HepG2 (cell line): ENCODE results near the gene FAM89B. TPM values are rescaled to one million over a fixed set of nuclear protein-coding genes. Genes with fewer than 3 reads are reported as not detected.

Source experiments
- CAMTA2 ChIP-seq: sonication (generic); formaldehyde crosslinking; IDR thresholded peaks from 2 replicates; pipeline ENCODE4 v1.4.0; 2020; ENCODE audit warnings: mild to moderate bottlenecking, missing genetic modification reagents, borderline replicate concordance
- CCAR2 ChIP-seq: fragments of 200-400 bp; formaldehyde crosslinking; optimal IDR thresholded peaks from 2 replicates; pipeline ENCODE3; 2018; ENCODE audit warnings: low read depth, mild to moderate bottlenecking, low read length, moderate library complexity
- CTCF ChIP-seq: sonication (generic); formaldehyde crosslinking; IDR thresholded peaks from 2 replicates; pipeline ENCODE4 v1.5.0; 2020; ENCODE audit warnings: mild to moderate bottlenecking, missing genetic modification reagents, moderate library complexity
- FOXJ3 ChIP-seq: sonication (generic); formaldehyde crosslinking; IDR thresholded peaks from 2 replicates; pipeline ENCODE4 v1.4.0; 2020; ENCODE audit warnings: missing genetic modification reagents, mild to moderate bottlenecking, borderline replicate concordance
- HNF1B ChIP-seq: sonication (generic); formaldehyde crosslinking; IDR thresholded peaks from 2 replicates; pipeline ENCODE4 v1.5.1; 2020; ENCODE audit warnings: mild to moderate bottlenecking, moderate library complexity, missing genetic modification reagents
- IKZF1 ChIP-seq: fragments of 450-650 bp; IDR thresholded peaks from 2 replicates; pipeline ENCODE4 v1.7.1; 2016
- POLR2AphosphoS5 ChIP-seq: IDR thresholded peaks from 2 replicates; pipeline ENCODE4 v1.6.1; 2012; ENCODE audit warnings: low read depth, low read length
- ZFP1 ChIP-seq: IDR thresholded peaks from 2 replicates; pipeline ENCODE4 v1.6.1; 2016
- ZHX2 ChIP-seq, 2 experiments: sonication (generic) in 1 of 2; formaldehyde crosslinking in 1 of 2; IDR thresholded peaks; 2 replicates each; pipeline versions ENCODE4 v1.6.1 to v1.9.0; 2014 to 2022; ENCODE audit warnings: antibody characterized with exemption in 1 of 2, borderline replicate concordance in 1 of 2, inconsistent platforms in 1 of 2, low read depth in 1 of 2, missing genetic modification reagents in 1 of 2
- ZUFSP ChIP-seq: sonication (generic); formaldehyde crosslinking; IDR thresholded peaks from 2 replicates; pipeline ENCODE4 v1.9.0; 2021; ENCODE audit warnings: missing genetic modification reagents, mild to moderate bottlenecking, borderline replicate concordance
- ZXDC ChIP-seq: sonication (generic); formaldehyde crosslinking; IDR thresholded peaks from 2 replicates; pipeline ENCODE4 v1.5.0; 2020; ENCODE audit warnings: mild to moderate bottlenecking, missing genetic modification reagents
- polyA plus RNA-seq, 8 experiments: library from polyadenylated mRNA; depleted of rRNA in 3 of 8; stranded (reverse) in 7 of 8; unstranded in 1 of 8; fragments of >200 nt; fragmentation: Illumina TruSeq in 4 of 8; extraction: Trizol in 4 of 8; gene quantifications; 2 replicates each; pipeline versions ENCODE4 v1.2.1 to v1.2.3, GENCODE V29; 2011 to 2016; ENCODE audit warnings: low read depth in 4 of 8, missing spikeins in 1 of 8, mixed read lengths in 1 of 8; ENCODE audit not compliant: insufficient read depth in 1 of 8
- total RNA-seq, 5 experiments: library from RNA; depleted of rRNA; stranded (reverse); fragments of >200 nt; fragmentation: Illumina TruSeq; extraction: Trizol; gene quantifications; 2 replicates each; pipeline ENCODE4 v1.2.3, GENCODE V29; 2016; ENCODE audit warnings: low read depth in 1 of 5

FAM89B gene
- total and polyA plus RNA-seq, 2 of the 13 experiments (the other 11 are each of a cell fraction or from before 2014, with no cell fraction given), result 5.7 to 8.0 TPM

- TF ChIP-seq ZUFSP (CRISPR knock-in tag) (no peak), POLR2AphosphoS5 (peak; percentile 3; the same call in 1 of the 2 replicates), CCAR2 (no peak), FOXJ3 (CRISPR knock-in tag) (no peak), CTCF (CRISPR knock-in tag) (peak; percentile 90), IKZF1 (no peak), ZXDC (CRISPR knock-in tag) (no peak), HNF1B (CRISPR knock-in tag) (no peak), ZHX2 (IDR thresholded peaks at IDR 0.05; ENCODE audit: low read depth) (no peak), ZHX2 (CRISPR knock-in tag; IDR thresholded peaks at IDR 0.05; ENCODE audit: borderline replicate concordance) (no peak), CAMTA2 (CRISPR knock-in tag) (no peak), ZFP1 (CRISPR knock-in tag) (no peak)
Measured at GRCh38 chr11:65540290-65541092, 31.8 kb upstream of the FAM89B start (continued).
